ENCODE data around the gene EHMT1. TPM values are rescaled to one million over a fixed set of nuclear protein-coding genes. Genes with fewer than 3 reads are reported as not detected.

The EHMT1 gene
- total RNA-seq, 6 experiments from 2014 or later, result 41.0 to 116 (median 46.9) TPM

DNA sequence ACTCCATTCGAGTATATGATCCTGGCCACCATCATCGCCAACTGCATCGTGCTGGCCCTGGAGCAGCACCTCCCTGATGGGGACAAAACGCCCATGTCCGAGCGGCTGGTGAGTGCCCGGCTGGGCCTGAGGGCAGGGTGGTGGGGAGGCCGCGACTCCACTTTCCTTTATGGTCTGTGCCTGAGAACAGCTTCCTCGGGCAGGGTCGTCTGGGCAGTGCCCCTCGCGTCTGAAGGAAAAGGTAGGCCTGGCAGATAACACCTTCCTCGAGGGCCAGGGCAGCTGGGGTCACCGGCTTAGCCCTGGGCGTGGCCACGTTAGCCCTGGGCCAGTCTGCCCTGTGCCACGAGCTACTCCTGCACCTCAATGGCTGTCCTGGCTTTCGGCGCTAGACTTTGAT, 260.2 kb downstream of the EHMT1 start:
- Mint-ChIP-seq H3K4me1 (ENCODE audit: low read depth) (no peaks in the 10 kb centered on the region), H3K36me3 (ENCODE audit: low read depth) (peaks cover 5% of the 10 kb centered on the region), H3K27ac (no peak overlapping the region), H3K9me3 (peaks cover 11% of the 10 kb centered on the region), H3K4me3 (no peak overlapping the region), H3K27me3 (ENCODE audit: insufficient read depth) (peaks cover 7% of the 10 kb centered on the region)
- no peak for DNase-seq
- TF ChIP-seq, protein P1, sequence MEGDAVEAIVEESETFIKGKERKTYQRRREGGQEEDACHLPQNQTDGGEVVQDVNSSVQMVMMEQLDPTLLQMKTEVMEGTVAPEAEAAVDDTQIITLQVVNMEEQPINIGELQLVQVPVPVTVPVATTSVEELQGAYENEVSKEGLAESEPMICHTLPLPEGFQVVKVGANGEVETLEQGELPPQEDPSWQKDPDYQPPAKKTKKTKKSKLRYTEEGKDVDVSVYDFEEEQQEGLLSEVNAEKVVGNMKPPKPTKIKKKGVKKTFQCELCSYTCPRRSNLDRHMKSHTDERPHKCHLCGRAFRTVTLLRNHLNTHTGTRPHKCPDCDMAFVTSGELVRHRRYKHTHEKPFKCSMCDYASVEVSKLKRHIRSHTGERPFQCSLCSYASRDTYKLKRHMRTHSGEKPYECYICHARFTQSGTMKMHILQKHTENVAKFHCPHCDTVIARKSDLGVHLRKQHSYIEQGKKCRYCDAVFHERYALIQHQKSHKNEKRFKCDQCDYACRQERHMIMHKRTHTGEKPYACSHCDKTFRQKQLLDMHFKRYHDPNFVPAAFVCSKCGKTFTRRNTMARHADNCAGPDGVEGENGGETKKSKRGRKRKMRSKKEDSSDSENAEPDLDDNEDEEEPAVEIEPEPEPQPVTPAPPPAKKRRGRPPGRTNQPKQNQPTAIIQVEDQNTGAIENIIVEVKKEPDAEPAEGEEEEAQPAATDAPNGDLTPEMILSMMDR (IDR thresholded peaks at IDR 0.05), result no peak

- Mint-ChIP-seq H3K36me3 (ENCODE audit: low read depth) (peaks cover 5% of the 10 kb centered on the region), H3K4me3 (no peak overlapping the region), H3K4me1 (ENCODE audit: low read depth) (no peaks in the 10 kb centered on the region), H3K27me3 (ENCODE audit: insufficient read depth) (peaks cover 7% of the 10 kb centered on the region), H3K9me3 (peaks cover 11% of the 10 kb centered on the region), H3K27ac (no peak overlapping the region)
- TF ChIP-seq, protein P1 (IDR thresholded peaks at IDR 0.05), result no peak
- no peak for DNase-seq
These were observed 260.9 kb downstream of the EHMT1 start for GRCh38 chr9:137879566-137880150.

DNA sequence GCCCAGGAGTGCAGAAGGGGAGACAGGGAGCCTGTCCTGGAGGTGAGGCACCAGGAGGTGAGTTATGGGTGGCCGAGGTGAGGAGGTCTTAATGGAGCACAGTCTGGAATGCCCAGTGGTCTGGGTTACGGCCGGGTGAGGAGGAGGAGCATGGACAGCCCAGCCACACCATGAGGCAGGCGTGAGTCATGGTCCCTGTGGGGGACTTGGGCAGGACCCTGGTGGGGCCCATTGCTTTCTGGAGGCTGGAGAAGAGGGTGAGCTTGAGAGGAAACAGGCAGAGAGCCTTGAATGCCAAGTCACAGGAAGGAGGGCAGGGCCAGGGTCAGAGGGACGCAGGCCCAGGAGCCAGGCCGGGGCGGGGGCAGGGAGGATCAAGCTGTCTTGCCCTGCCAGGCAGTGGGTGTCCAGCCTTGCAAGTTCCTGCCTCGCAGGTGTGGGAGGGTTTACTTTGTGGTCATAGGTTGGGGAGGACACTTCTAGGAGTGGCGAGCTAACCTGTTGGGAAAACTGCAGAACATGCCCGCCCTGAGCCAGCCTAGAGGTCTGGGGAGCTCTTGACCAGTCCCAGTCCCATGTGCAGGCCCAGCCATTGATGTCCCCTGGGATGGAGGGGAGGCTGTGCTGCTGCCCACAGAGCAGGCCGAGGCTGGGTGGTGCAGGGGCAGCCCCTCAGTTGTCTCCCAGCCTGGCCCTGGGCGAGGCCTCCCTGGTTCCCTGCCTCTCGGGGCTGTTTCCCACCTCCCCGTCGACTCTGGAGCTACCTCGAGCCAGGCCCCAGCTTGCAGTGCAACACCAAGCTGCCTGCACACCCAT, 261.6 kb downstream of the EHMT1 start:
- Mint-ChIP-seq H3K9me3 (peaks cover 11% of the 10 kb centered on the region), H3K36me3 (ENCODE audit: low read depth) (peaks cover 5% of the 10 kb centered on the region), H3K4me3 (no peak overlapping the region), H3K27me3 (ENCODE audit: insufficient read depth) (peaks cover 7% of the 10 kb centered on the region), H3K4me1 (ENCODE audit: low read depth) (no peaks in the 10 kb centered on the region), H3K27ac (no peak overlapping the region)
- DNase-seq, result no peak
- TF ChIP-seq, protein P1 (IDR thresholded peaks at IDR 0.05), result no peak

DNA sequence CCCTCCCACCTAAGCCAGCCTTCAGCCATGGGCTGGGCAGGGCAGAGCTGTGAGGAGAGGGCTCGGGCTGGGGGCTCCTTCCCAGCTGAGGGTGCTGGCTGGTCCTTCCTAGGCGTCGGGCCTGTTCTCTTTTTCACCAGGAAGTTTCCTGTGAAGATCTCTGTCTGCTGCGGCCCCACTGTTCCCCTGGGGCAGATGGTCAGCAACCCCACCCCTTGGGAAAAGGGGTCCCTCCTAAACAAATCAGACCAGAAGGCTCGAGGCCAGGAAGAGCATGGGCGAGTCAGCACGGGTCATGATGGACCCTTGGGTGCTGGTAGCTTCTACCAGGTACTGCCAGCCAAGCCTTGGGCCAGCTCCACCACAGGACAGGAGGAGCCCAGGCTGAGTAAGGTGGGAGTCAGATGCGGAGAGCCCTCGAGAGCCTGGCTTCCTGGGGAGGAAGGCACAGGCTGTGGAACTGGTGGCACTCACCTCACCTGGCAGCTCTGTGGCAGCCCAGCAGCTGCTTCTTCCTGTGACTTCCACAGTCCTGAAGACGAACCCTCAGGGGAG, 262.2 kb downstream of the EHMT1 start:
- Mint-ChIP-seq H3K4me1 (ENCODE audit: low read depth) (no peaks in the 10 kb centered on the region), H3K36me3 (ENCODE audit: low read depth) (peaks cover 5% of the 10 kb centered on the region), H3K27ac (no peak overlapping the region), H3K27me3 (ENCODE audit: insufficient read depth) (peaks cover 4% of the 10 kb centered on the region; the same call in 1 of the 2 replicates), H3K9me3 (peaks cover 7% of the 10 kb centered on the region), H3K4me3 (no peak overlapping the region)
- TF ChIP-seq, protein P1 (IDR thresholded peaks at IDR 0.05), result no peak
- DNase-seq, result no peak

GRCh38 chr9:137881591-137882505, 263.0 kb downstream of the EHMT1 start:
- Mint-ChIP-seq H3K4me3 (no peak overlapping the region), H3K9me3 (no peaks in the 10 kb centered on the region; the same call in 1 of the 2 replicates), H3K4me1 (ENCODE audit: low read depth) (no peaks in the 10 kb centered on the region), H3K27ac (no peak overlapping the region), H3K36me3 (ENCODE audit: low read depth) (no peaks in the 10 kb centered on the region), H3K27me3 (ENCODE audit: insufficient read depth) (peaks cover 2% of the 10 kb centered on the region; the same call in 1 of the 2 replicates)
- TF ChIP-seq, protein P1 (IDR thresholded peaks at IDR 0.05), result no peak
- no peak for DNase-seq

All from HFFc6 (cell line).